CD4-positive, alpha-beta memory T cell (primary cell): ENCODE data around the gene TGFBI. TPM values are rescaled to one million over a fixed set of nuclear protein-coding genes. Genes with fewer than 3 reads are reported as not detected.

Experiments used
- CTCF ChIA-PET: fragments of 350-600 bp; sonication (Branson Sonifier 250); formaldehyde crosslinking; loops from one replicate; lab custom pipeline; 2021; ENCODE audit warnings: inconsistent platforms; ENCODE audit not compliant: partially characterized antibody; lab: Charles Lee
- POLR2A ChIA-PET: fragments of 350-600 bp; sonication (Branson Sonifier 250); formaldehyde crosslinking; loops from one replicate; lab custom pipeline; 2021; ENCODE audit not compliant: partially characterized antibody; lab: Charles Lee
- DNase-seq, 5 donors: peaks; one replicate each; pipeline versions ENCODE4 v3.0.0 to v3.0.0-alpha.2; 2020 to 2022; ENCODE audit warnings: mixed read lengths in 1 of 5
- H3K27ac ChIP-seq: one replicate; pipeline ENCODE4 v1.7.0; 2013; ENCODE audit warnings: low read depth, low read length
- H3K27me3 ChIP-seq: 2 replicates; pipeline ENCODE4 v1.7.0; 2013; ENCODE audit warnings: mild to moderate bottlenecking, low read length, moderate library complexity; ENCODE audit not compliant: insufficient read depth
- H3K36me3 ChIP-seq: 2 replicates; pipeline ENCODE4 v1.7.0; 2013; ENCODE audit warnings: mild to moderate bottlenecking, low read length, moderate library complexity; ENCODE audit not compliant: insufficient read depth
- H3K4me1 ChIP-seq: 2 replicates; pipeline ENCODE4 v1.7.0; 2013; ENCODE audit warnings: mild to moderate bottlenecking, low read length, moderate library complexity; ENCODE audit not compliant: insufficient read depth
- H3K4me3 ChIP-seq, 2 donors: one replicate each; pipeline ENCODE4 v1.7.0; 2013; ENCODE audit warnings: low read length in 2 of 2, mild to moderate bottlenecking in 1 of 2
- H3K9me3 ChIP-seq, 2 donors: one replicate each; pipeline ENCODE4 v1.7.0; 2013; ENCODE audit warnings: low read length in 2 of 2, control low read depth in 1 of 2; ENCODE audit not compliant: control insufficient read depth in 1 of 2
- H3K27ac Mint-ChIP-seq, 7 donors: one replicate each; pipeline ENCODE4 v1.8.0; 2020 to 2021; ENCODE audit warnings: mixed read lengths in 7 of 7, mild to moderate bottlenecking in 6 of 7, inconsistent platforms in 3 of 7, moderate library complexity in 3 of 7
- H3K27me3 Mint-ChIP-seq, 2 donors: one replicate each; pipeline ENCODE4 v1.8.0; 2020 to 2021; ENCODE audit warnings: mixed read lengths in 2 of 2
- H3K36me3 Mint-ChIP-seq, 2 donors: one replicate each; pipeline ENCODE4 v1.8.0; 2020 to 2021; ENCODE audit warnings: mixed read lengths in 2 of 2, inconsistent platforms in 1 of 2, mild to moderate bottlenecking in 1 of 2
- H3K4me1 Mint-ChIP-seq, 4 donors: one replicate each; pipeline ENCODE4 v1.8.0; 2020 to 2021; ENCODE audit warnings: mixed read lengths in 4 of 4, mild to moderate bottlenecking in 1 of 4
- H3K4me3 Mint-ChIP-seq, 8 donors: one replicate each; pipeline ENCODE4 v1.8.0; 2020 to 2021; ENCODE audit warnings: mixed read lengths in 8 of 8, mild to moderate bottlenecking in 7 of 8, moderate library complexity in 6 of 8, inconsistent platforms in 3 of 8
- H3K9me3 Mint-ChIP-seq, 8 donors: one replicate each; pipeline ENCODE4 v1.8.0; 2020 to 2021; ENCODE audit warnings: mixed read lengths in 8 of 8, mild to moderate bottlenecking in 5 of 8, inconsistent platforms in 3 of 8, moderate library complexity in 1 of 8
- intact Hi-C: fragments of 100-400 bp; cut with micrococcal nuclease; formaldehyde crosslinking; loops from one replicate; pipeline ENCODE4 v1.15.1; 2023
- polyA plus RNA-seq, 2 donors: library from polyadenylated mRNA; unstranded; fragments of 300-500 nt; fragmentation: Illumina TruSeq; gene quantifications; one replicate each; pipeline ENCODE4 v1.2.3, GENCODE V29; 2021
- total RNA-seq, 2 experiments: library from RNA; stranded (reverse); gene quantifications; one replicate each; pipeline ENCODE4 v1.2.3, GENCODE V29; 2021

Gene TGFBI
- total and polyA plus RNA-seq, 4 experiments from 2014 or later, result 3.7 to 13.2 (median 10.0) TPM

GRCh38 chr5:136101884-136102283 lies 73.1 kb downstream of the TGFBI start:
- Histone ChIP-seq H3K27ac (no peak overlapping the region), H3K4me3 (no peak overlapping the region), H3K9me3 (no peaks in the 10 kb centered on the region), H3K36me3 (no peaks in the 10 kb centered on the region), H3K27me3 (no peaks in the 10 kb centered on the region), H3K4me1 (no peaks in the 10 kb centered on the region)
- no peaks in the 10 kb centered on the region for H3K36me3 Mint-ChIP-seq
- POLR2A ChIA-PET, result no interaction called here
- CTCF ChIA-PET, result interaction anchor here (0.9 kb wide), 2 partner anchors 9 to 72 kb away, joined by 3 to 4 read pairs; no protein-coding TSS in a partner anchor
- H3K4me1 Mint-ChIP-seq, result no peaks in the 10 kb centered on the region
- no peaks in the 10 kb centered on the region for H3K9me3 Mint-ChIP-seq
- no peak overlapping the region for H3K27ac Mint-ChIP-seq
- intact Hi-C loops, result no loop called here
- H3K4me3 Mint-ChIP-seq, result no peak overlapping the region
- H3K27me3 Mint-ChIP-seq, result peaks cover 0 to 6% of the 10 kb centered on the region in 2 donors
- no peak for DNase-seq

- no peaks in the 10 kb centered on the region for H3K9me3 Mint-ChIP-seq
- H3K27me3 Mint-ChIP-seq, result peaks cover 0 to 3% of the 10 kb centered on the region in 2 donors
- no peaks in the 10 kb centered on the region for H3K36me3 Mint-ChIP-seq
Observed at GRCh38 chr5:136103118-136103517, 74.3 kb downstream of the TGFBI start.

DNA sequence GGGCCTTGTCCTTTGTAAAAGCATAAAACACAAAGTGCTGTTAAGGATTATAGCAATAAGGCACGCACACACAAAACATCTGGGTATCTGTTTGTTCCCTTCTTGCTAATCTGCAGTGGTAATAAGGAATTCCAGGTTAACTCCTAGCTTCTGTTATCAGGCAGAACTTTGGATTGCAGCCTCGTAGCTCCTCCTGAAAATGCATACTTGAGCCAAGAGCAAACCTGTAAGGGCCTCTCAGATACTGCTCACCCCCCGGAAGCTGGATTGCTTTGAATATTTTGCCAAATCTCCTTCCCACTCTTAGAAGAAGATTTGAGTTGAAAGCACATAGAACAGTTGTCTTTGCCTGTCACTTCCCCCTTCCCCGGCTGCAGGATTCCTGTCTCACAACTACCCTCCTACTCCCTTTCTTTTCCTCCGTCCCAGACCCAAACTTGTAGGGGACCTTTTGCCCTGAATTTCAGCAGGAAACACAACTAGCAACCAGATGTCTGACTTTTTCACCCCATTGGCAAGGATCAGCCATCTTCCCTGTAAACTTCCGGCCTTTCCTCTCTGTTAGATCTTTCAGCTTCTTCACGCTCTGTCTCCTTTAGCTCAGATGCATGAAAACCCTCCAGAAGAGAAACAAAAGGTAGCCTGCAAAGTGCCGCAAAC lies 75.6 kb downstream of the TGFBI start:
- Histone ChIP-seq H3K4me1 (no peaks in the 10 kb centered on the region), H3K27ac (no peak overlapping the region), H3K4me3 (no peak overlapping the region), H3K27me3 (no peaks in the 10 kb centered on the region), H3K9me3 (no peaks in the 10 kb centered on the region), H3K36me3 (no peaks in the 10 kb centered on the region)
- Mint-ChIP-seq H3K4me1 (no peaks in the 10 kb centered on the region), H3K9me3 (no peaks in the 10 kb centered on the region), H3K27me3 (peaks cover 0 to 3% of the 10 kb centered on the region in 2 donors), H3K27ac (no peak overlapping the region), H3K36me3 (no peaks in the 10 kb centered on the region), H3K4me3 (no peak overlapping the region)
- ChIA-PET POLR2A (no interaction called here), CTCF (no interaction called here)
- intact Hi-C loops, result no loop called here
- DNase-seq, result no peak

More at GRCh38 chr5:136103118-136103517, 74.3 kb downstream of the TGFBI start:
- Histone ChIP-seq H3K4me3 (no peak overlapping the region), H3K4me1 (no peaks in the 10 kb centered on the region), H3K27ac (no peak overlapping the region), H3K36me3 (no peaks in the 10 kb centered on the region), H3K27me3 (no peaks in the 10 kb centered on the region), H3K9me3 (no peaks in the 10 kb centered on the region)
- intact Hi-C loops, result no loop called here
- Mint-ChIP-seq H3K4me3 (no peak overlapping the region), H3K27ac (no peak overlapping the region), H3K4me1 (no peaks in the 10 kb centered on the region)
- DNase-seq, result no peak
- ChIA-PET POLR2A (no interaction called here), CTCF (no interaction called here)

- no peaks in the 10 kb centered on the region for H3K36me3 ChIP-seq
- Mint-ChIP-seq H3K4me1 (no peaks in the 10 kb centered on the region), H3K27me3 (peaks cover 0 to 3% of the 10 kb centered on the region in 2 donors), H3K9me3 (no peaks in the 10 kb centered on the region), H3K4me3 (no peak overlapping the region), H3K36me3 (no peaks in the 10 kb centered on the region), H3K27ac (no peak overlapping the region)
- no peak overlapping the region for H3K4me3 ChIP-seq
- DNase-seq, result no peak
- ChIA-PET POLR2A (no interaction called here), CTCF (no interaction called here)
- H3K27me3 ChIP-seq, result no peaks in the 10 kb centered on the region
- H3K27ac ChIP-seq, result no peak overlapping the region
- no peaks in the 10 kb centered on the region for H3K9me3 ChIP-seq
- H3K4me1 ChIP-seq, result no peaks in the 10 kb centered on the region
- intact Hi-C loops, result no loop called here
Observed at GRCh38 chr5:136106351-136107031, 77.7 kb downstream of the TGFBI start.

DNA sequence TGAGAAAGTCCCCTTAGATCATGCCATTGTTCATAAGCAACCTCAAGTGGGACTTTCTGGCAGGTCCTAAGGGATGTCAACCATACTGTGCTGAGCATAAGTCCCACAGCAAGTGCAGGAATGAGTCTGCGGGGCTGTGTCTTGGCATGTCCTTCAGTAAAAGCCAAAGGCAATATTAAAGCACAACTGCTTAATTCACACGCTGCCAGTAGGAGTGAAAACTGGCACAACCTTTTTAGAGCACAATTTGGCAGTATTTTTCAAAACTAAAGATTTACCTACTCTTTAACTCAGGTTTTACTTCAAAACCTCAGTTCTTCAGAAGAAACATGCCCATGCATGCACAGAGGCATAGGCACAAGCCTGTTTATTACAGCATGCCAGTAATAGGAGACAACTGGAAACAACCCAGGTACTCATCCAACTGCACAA lies 79.4 kb downstream of the TGFBI start:
- Histone ChIP-seq H3K27ac (no peak overlapping the region), H3K4me1 (no peaks in the 10 kb centered on the region), H3K4me3 (no peak overlapping the region), H3K36me3 (no peaks in the 10 kb centered on the region), H3K9me3 (no peaks in the 10 kb centered on the region), H3K27me3 (no peaks in the 10 kb centered on the region)
- Mint-ChIP-seq H3K4me1 (no peaks in the 10 kb centered on the region), H3K27me3 (peaks cover 1 to 5% of the 10 kb centered on the region in 2 donors), H3K36me3 (no peaks in the 10 kb centered on the region), H3K27ac (no peak overlapping the region), H3K9me3 (no peaks in the 10 kb centered on the region), H3K4me3 (no peak overlapping the region)
- intact Hi-C loops, result no loop called here
- DNase-seq, result no peak
- ChIA-PET CTCF (no interaction called here), POLR2A (no interaction called here)

DNA sequence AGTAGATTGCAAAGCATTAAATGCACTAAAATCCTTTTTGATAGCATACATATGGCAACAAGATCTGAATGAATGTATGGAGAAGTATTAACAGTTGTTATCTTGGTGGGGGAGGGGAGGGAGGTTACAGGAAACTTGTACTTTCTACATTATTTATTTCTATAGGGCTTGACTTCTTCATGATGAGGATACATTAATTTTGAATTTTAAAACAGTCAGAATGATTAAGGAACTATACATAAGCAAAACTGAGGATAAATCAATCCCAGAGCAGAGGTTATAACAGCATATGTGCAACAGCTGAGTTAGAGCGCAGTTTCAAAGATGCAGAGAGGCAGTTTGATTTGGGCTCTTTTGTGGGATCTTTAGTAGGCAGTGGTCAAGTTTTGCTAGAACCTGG lies 80.0 kb downstream of the TGFBI start:
- Histone ChIP-seq H3K27ac (no peak overlapping the region), H3K36me3 (no peaks in the 10 kb centered on the region), H3K4me1 (no peaks in the 10 kb centered on the region), H3K4me3 (no peak overlapping the region), H3K27me3 (no peaks in the 10 kb centered on the region), H3K9me3 (no peaks in the 10 kb centered on the region)
- POLR2A ChIA-PET, result no interaction called here
- CTCF ChIA-PET, result no interaction called here
- H3K27me3 Mint-ChIP-seq, result peaks cover 1 to 5% of the 10 kb centered on the region in 2 donors
- intact Hi-C loops, result no loop called here
- no peaks in the 10 kb centered on the region for H3K36me3 Mint-ChIP-seq
- no peak overlapping the region for H3K4me3 Mint-ChIP-seq
- no peak overlapping the region for H3K27ac Mint-ChIP-seq
- no peaks in the 10 kb centered on the region for H3K4me1 Mint-ChIP-seq
- no peak for DNase-seq
- no peaks in the 10 kb centered on the region for H3K9me3 Mint-ChIP-seq

DNA sequence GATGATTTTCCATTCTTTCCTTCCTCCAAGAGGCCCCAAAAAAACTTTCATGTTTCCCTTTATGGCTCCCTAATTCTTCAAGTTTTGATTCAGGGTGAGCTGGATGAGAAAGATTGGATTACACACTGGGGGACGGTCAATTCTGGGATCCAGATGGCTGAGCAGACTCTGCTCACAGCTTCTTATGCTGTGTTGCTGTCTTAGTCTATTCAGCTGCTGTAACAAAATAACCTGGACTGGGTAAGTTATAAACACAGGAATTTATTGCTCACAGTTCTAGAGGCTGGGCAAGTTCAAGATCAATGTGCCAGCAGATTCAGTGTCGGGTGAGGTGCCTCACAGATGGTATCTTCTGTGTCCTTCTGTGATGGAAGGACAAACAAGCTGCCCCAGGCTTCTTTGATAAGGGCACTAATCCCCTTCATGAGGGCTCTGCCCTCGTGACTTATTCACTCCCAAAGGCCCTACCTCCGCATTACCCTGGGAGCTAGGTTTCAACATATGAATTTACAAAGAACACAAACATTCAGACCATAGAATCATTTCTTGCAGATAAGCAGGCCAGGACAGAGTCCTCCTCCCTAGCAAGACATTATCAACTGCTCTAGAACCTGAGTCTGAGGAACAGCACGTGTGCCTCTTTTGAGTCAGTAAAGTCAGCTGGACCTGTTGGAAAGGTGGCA lies 80.8 kb downstream of the TGFBI start:
- H3K27me3 Mint-ChIP-seq, result peaks cover 1 to 5% of the 10 kb centered on the region in 2 donors
- DNase-seq, result no peak
- no peaks in the 10 kb centered on the region for H3K9me3 ChIP-seq
- ChIA-PET POLR2A (no interaction called here), CTCF (no interaction called here)
- H3K4me1 ChIP-seq, result no peaks in the 10 kb centered on the region
- no peaks in the 10 kb centered on the region for H3K9me3 Mint-ChIP-seq
- H3K27ac Mint-ChIP-seq, result no peak overlapping the region
- H3K27me3 ChIP-seq, result no peaks in the 10 kb centered on the region
- H3K4me1 Mint-ChIP-seq, result no peaks in the 10 kb centered on the region
- no peaks in the 10 kb centered on the region for H3K36me3 Mint-ChIP-seq
- H3K36me3 ChIP-seq, result no peaks in the 10 kb centered on the region
- no peak overlapping the region for H3K4me3 Mint-ChIP-seq
- H3K4me3 ChIP-seq, result no peak overlapping the region
- intact Hi-C loops, result no loop called here
- no peak overlapping the region for H3K27ac ChIP-seq
